MM.1S (cell line): Measurements from ENCODE around the gene CTSF.
"Not testable (repeated sequence)": the region's sequence is repeated elsewhere in the genome, so short reads cannot be mapped to it uniquely, and the experiment has no call there.

Experiments used
- CTCF ChIP-seq: fragments of 300-600 bp; sonication (generic); IDR thresholded peaks from 2 replicates; pipeline ENCODE4 v1.5.1; 2016; ENCODE audit warnings: antibody characterized with exemption, low read length, mixed read lengths
- EZH2phosphoT487 ChIP-seq: fragments of 300-600 bp; sonication (generic); IDR thresholded peaks from 2 replicates; pipeline ENCODE4 v1.6.1; 2018; ENCODE audit warnings: antibody characterized with exemption, low read length

- TF ChIP-seq CTCF, EZH2phosphoT487: not testable (repeated sequence)
These were observed 17.0 kb upstream of the CTSF start for GRCh38 chr11:66585447-66585846.
